Activated naive CD8-positive, alpha-beta T cell treated with anti-CD3 and anti-CD28 coated beads, Interleukin-2, amount 50 U/mL, for 24 hours (primary cell): Measurements from ENCODE around the gene INSL6.
"Not testable (repeated sequence)": the region's sequence is repeated elsewhere in the genome, so short reads cannot be mapped to it uniquely, and the experiment has no call there.

Experiments
- ATAC-seq: fragments of 150-1000 bp; cut with Tn5 transposase; one replicate; pipeline ENCODE4 v1.10.0; 2021
- DNase-seq: peaks from one replicate; pipeline ENCODE4 v3.0.0; 2021
- H3K27ac Mint-ChIP-seq: one replicate; pipeline ENCODE4 v1.8.0; 2021; ENCODE audit warnings: mild to moderate bottlenecking, mixed read lengths
- H3K27me3 Mint-ChIP-seq: one replicate; pipeline ENCODE4 v1.8.0; 2021; ENCODE audit warnings: mixed read lengths
- H3K36me3 Mint-ChIP-seq: one replicate; pipeline ENCODE4 v1.8.0; 2021; ENCODE audit warnings: low read depth, mixed read lengths
- H3K4me1 Mint-ChIP-seq: one replicate; pipeline ENCODE4 v1.8.0; 2021; ENCODE audit warnings: mixed read lengths
- H3K4me3 Mint-ChIP-seq: one replicate; pipeline ENCODE4 v1.8.0; 2021; ENCODE audit warnings: mild to moderate bottlenecking, moderate library complexity, mixed read lengths
- H3K9me3 Mint-ChIP-seq: one replicate; pipeline ENCODE4 v1.8.0; 2021; ENCODE audit warnings: mixed read lengths

The INSL6 gene

GRCh38 chr9:5185220-5185840 is at the start of gene INSL6:
TSS of gene INSL6 (minus strand) at chr9:5185639. CDS start at chr9:5185602, 37 bp downstream.
- H3K27ac Mint-ChIP-seq, result no peak within 1 kb of the TSS
- DNase-seq (no peak), ATAC-seq (no peak)
- no peaks in the 10 kb centered on the region for H3K9me3 Mint-ChIP-seq
- H3K4me1 Mint-ChIP-seq, result peaks cover 36% of the 10 kb centered on the region
- no peak within 1 kb of the TSS for H3K4me3 Mint-ChIP-seq
- H3K36me3 Mint-ChIP-seq, result no peaks in the 10 kb centered on the region
- H3K27me3 Mint-ChIP-seq, result no peaks in the 10 kb centered on the region

- Mint-ChIP-seq H3K4me1 (no peaks in the 10 kb centered on the region), H3K4me3 (no peak within 1 kb of the TSS), H3K27ac (no peak within 1 kb of the TSS), H3K27me3 (peaks cover 1% of the 10 kb centered on the region), H3K9me3 (no peaks in the 10 kb centered on the region), H3K36me3 (no peaks in the 10 kb centered on the region)
- ATAC-seq, result no peak
- DNase-seq, result no peak
Observed at GRCh38 chr9:5231212-5231611, 45.8 kb upstream of the INSL6 start, which contains the start of gene INSL4. TSS of gene INSL4 (plus strand) at chr9:5231419. CDS start at chr9:5231524, 105 bp downstream.

GRCh38 chr9:5230554-5230953 is 45.1 kb upstream of the INSL6 start:
- no peak for DNase-seq
- no peak for ATAC-seq
- H3K4me1 Mint-ChIP-seq, result no peaks in the 10 kb centered on the region
- H3K9me3 Mint-ChIP-seq, result no peaks in the 10 kb centered on the region
- H3K27me3 Mint-ChIP-seq, result peaks cover 1% of the 10 kb centered on the region
- H3K36me3 Mint-ChIP-seq, result no peaks in the 10 kb centered on the region
- H3K4me3 Mint-ChIP-seq, result no peak overlapping the region
- no peak overlapping the region for H3K27ac Mint-ChIP-seq

- Mint-ChIP-seq H3K4me3 (no peak overlapping the region), H3K27ac (no peak overlapping the region), H3K9me3 (no peaks in the 10 kb centered on the region), H3K4me1 (peaks cover 5% of the 10 kb centered on the region), H3K36me3 (no peaks in the 10 kb centered on the region), H3K27me3 (peaks cover 2% of the 10 kb centered on the region)
- ATAC-seq (peak; percentile 81), DNase-seq (no peak)
Observed at GRCh38 chr9:5205071-5205470, 19.6 kb upstream of the INSL6 start.

GRCh38 chr9:5195463-5195862 is 10.0 kb upstream of the INSL6 start:
- ATAC-seq (no peak), DNase-seq (no peak)
- Mint-ChIP-seq H3K27ac (no peak overlapping the region), H3K9me3 (no peaks in the 10 kb centered on the region), H3K27me3 (peaks cover 6% of the 10 kb centered on the region), H3K4me1 (no peaks in the 10 kb centered on the region), H3K4me3 (no peak overlapping the region), H3K36me3 (no peaks in the 10 kb centered on the region)

- Mint-ChIP-seq H3K4me1 (no peaks in the 10 kb centered on the region), H3K36me3 (no peaks in the 10 kb centered on the region), H3K9me3 (no peaks in the 10 kb centered on the region), H3K27me3 (peaks cover 2% of the 10 kb centered on the region), H3K27ac (no peak overlapping the region), H3K4me3 (no peak overlapping the region)
- ATAC-seq (no peak), DNase-seq (no peak)
Observed at GRCh38 chr9:5193345-5193744, 7.9 kb upstream of the INSL6 start.

- no peak for ATAC-seq
- H3K4me1 Mint-ChIP-seq, result peaks cover 6% of the 10 kb centered on the region
- H3K36me3 Mint-ChIP-seq, result no peaks in the 10 kb centered on the region
- no peaks in the 10 kb centered on the region for H3K9me3 Mint-ChIP-seq
- no peak overlapping the region for H3K27ac Mint-ChIP-seq
- H3K4me3 Mint-ChIP-seq, result no peak overlapping the region
- no peak for DNase-seq
- peaks cover 2% of the 10 kb centered on the region for H3K27me3 Mint-ChIP-seq
Observed at GRCh38 chr9:5191985-5192384, 6.5 kb upstream of the INSL6 start.

GRCh38 chr9:5188060-5188984 is 2.9 kb upstream of the INSL6 start:
- ATAC-seq, result no peak

GRCh38 chr9:5186416-5187169 is 1.2 kb upstream of the INSL6 start:
- peak; percentile 38 for DNase-seq
- ATAC-seq, result peak; percentile 71
- Mint-ChIP-seq H3K27ac (no peak overlapping the region), H3K4me3 (no peak overlapping the region), H3K4me1 (peaks cover 36% of the 10 kb centered on the region), H3K27me3 (no peaks in the 10 kb centered on the region), H3K36me3 (no peaks in the 10 kb centered on the region), H3K9me3 (no peaks in the 10 kb centered on the region)

More at GRCh38 chr9:5188060-5188984, 2.9 kb upstream of the INSL6 start:
- Mint-ChIP-seq H3K27me3 (peaks cover 2% of the 10 kb centered on the region), H3K4me3 (no peak overlapping the region), H3K9me3 (no peaks in the 10 kb centered on the region), H3K36me3 (no peaks in the 10 kb centered on the region), H3K4me1 (peaks cover 29% of the 10 kb centered on the region), H3K27ac (no peak overlapping the region)
- no peak for DNase-seq

GRCh38 chr9:5184776-5185175 is 663 bp downstream of the INSL6 start:
- no peak overlapping the region for H3K27ac Mint-ChIP-seq
- H3K36me3 Mint-ChIP-seq, result no peaks in the 10 kb centered on the region
- peaks cover 36% of the 10 kb centered on the region for H3K4me1 Mint-ChIP-seq
- DNase-seq (no peak), ATAC-seq (no peak)
- no peak overlapping the region for H3K4me3 Mint-ChIP-seq
- H3K9me3 Mint-ChIP-seq, result no peaks in the 10 kb centered on the region
- no peaks in the 10 kb centered on the region for H3K27me3 Mint-ChIP-seq

GRCh38 chr9:5180631-5181030 is 4.8 kb downstream of the INSL6 start:
- not testable (repeated sequence) for DNase-seq, ATAC-seq, H3K36me3 Mint-ChIP-seq, H3K9me3 Mint-ChIP-seq, H3K4me3 Mint-ChIP-seq, H3K27ac Mint-ChIP-seq, H3K27me3 Mint-ChIP-seq
- H3K4me1 Mint-ChIP-seq, result peaks cover 35% of the 10 kb centered on the region

GRCh38 chr9:5178126-5178805 is 7.2 kb downstream of the INSL6 start:
- peak; percentile 86 for ATAC-seq
- peaks cover 14% of the 10 kb centered on the region for H3K9me3 Mint-ChIP-seq
- peaks cover 24% of the 10 kb centered on the region for H3K4me1 Mint-ChIP-seq
- H3K27me3 Mint-ChIP-seq, result peaks cover 2% of the 10 kb centered on the region
- no peak for DNase-seq
- H3K36me3 Mint-ChIP-seq, result no peaks in the 10 kb centered on the region
- H3K4me3 Mint-ChIP-seq, result peak overlapping the region; percentile 12
- no peak overlapping the region for H3K27ac Mint-ChIP-seq

- DNase-seq (no peak), ATAC-seq (no peak)
- Mint-ChIP-seq H3K9me3 (peaks cover 50% of the 10 kb centered on the region), H3K4me3 (no peak overlapping the region), H3K36me3 (peaks cover 56% of the 10 kb centered on the region), H3K4me1 (peaks cover 3% of the 10 kb centered on the region), H3K27me3 (no peaks in the 10 kb centered on the region), H3K27ac (no peak overlapping the region)
Observed at GRCh38 chr9:5146241-5146640, 39.2 kb downstream of the INSL6 start.

- peaks cover 7% of the 10 kb centered on the region for H3K4me1 Mint-ChIP-seq
- no peaks in the 10 kb centered on the region for H3K27me3 Mint-ChIP-seq
- H3K9me3 Mint-ChIP-seq, result peaks cover 37% of the 10 kb centered on the region
- H3K4me3 Mint-ChIP-seq, result no peak overlapping the region
- H3K36me3 Mint-ChIP-seq, result peaks cover 53% of the 10 kb centered on the region
- no peak for DNase-seq
- no peak overlapping the region for H3K27ac Mint-ChIP-seq
- ATAC-seq, result no peak
Observed at GRCh38 chr9:5144217-5144616, 41.2 kb downstream of the INSL6 start.
